HCT116 (cell line): ENCODE data around the gene FSIP1. TPM values are rescaled to one million over a fixed set of nuclear protein-coding genes. Genes with fewer than 3 reads are reported as not detected.

ENCODE experiments used
- ATAC-seq: fragments of 200-7000 bp; cut with Tn5 transposase; 2 replicates; pipeline ENCODE4 v1.9.1; 2020; ENCODE audit warnings: mild to moderate bottlenecking, moderate library complexity
- BruUV-seq: library from RNA; stranded (reverse); fragments of 400-500 nt; replicated peaks from 2 replicates; lab custom pipeline; 2021; lab: Mats Ljungman, UMichigan
- CTCF ChIA-PET: fragments of 300-600 bp; sonication (Branson Sonifier 250); formaldehyde crosslinking; loops from one replicate; lab custom pipeline; 2021; ENCODE audit warnings: antibody characterized with exemption; lab: Charles Lee
- POLR2A ChIA-PET: fragments of 300-600, 350-600 bp; sonication (Branson Sonifier 250); formaldehyde crosslinking; loops from one replicate; lab custom pipeline; 2021; ENCODE audit warnings: antibody characterized with exemption; lab: Charles Lee
- RAD21 ChIA-PET, 2 experiments: fragments of 300-600 bp; sonication (Branson Sonifier 250); formaldehyde crosslinking; loops; one replicate each; lab custom pipeline; 2023; ENCODE audit warnings: low total read pairs in 2 of 2; ENCODE audit not compliant: uncharacterized antibody in 2 of 2, unreplicated experiment in 2 of 2, low non-redundant PET in 1 of 2; lab: Charles Lee
- DNase-seq: peaks from one replicate; pipeline ENCODE4 v3.0.0-alpha.2; 2010; ENCODE audit warnings: low read depth, low spot score
- H2AFZ ChIP-seq: fragments of 200-600 bp; shearing (Covaris generic), sonication (generic); 2 replicates; pipeline ENCODE4 v1.6.1; 2017; ENCODE audit warnings: low read depth, mixed run types, mixed read lengths, antibody characterized with exemption, low read length; ENCODE audit not compliant: poor library complexity, severe bottlenecking
- H3K27ac ChIP-seq: 2 replicates; pipeline ENCODE4 v1.5.1; 2012; ENCODE audit warnings: low read depth, low read length
- H3K27me3 ChIP-seq: fragments of 200-600 bp; sonication (generic); 2 replicates; pipeline ENCODE4 v1.6.1; 2016; ENCODE audit warnings: mixed run types, low read length, mixed read lengths; ENCODE audit not compliant: insufficient read depth
- H3K36me3 ChIP-seq, 2 experiments: fragments of 200-500 bp in 1 of 2; fragments of 200-600 bp in 1 of 2; sonication (Bioruptor generic) in 1 of 2; sonication (generic) in 1 of 2; 2 replicates each; pipeline versions ENCODE4 v1.5.1 to v1.6.1; 2014 to 2016; ENCODE audit warnings: low read length in 2 of 2, inconsistent platforms in 1 of 2, mixed read lengths in 1 of 2, mixed run types in 1 of 2; ENCODE audit not compliant: insufficient read depth in 2 of 2, control insufficient read depth in 1 of 2
- H3K4me1 ChIP-seq, 2 experiments: fragments of 200-600 bp in 1 of 2; sonication (generic) in 1 of 2; 2 replicates each; pipeline versions ENCODE4 v1.5.1 to v1.6.1; 2012 to 2017; ENCODE audit warnings: low read length in 2 of 2, inconsistent platforms in 1 of 2, mild to moderate bottlenecking in 1 of 2, mixed read lengths in 1 of 2, mixed run types in 1 of 2, moderate library complexity in 1 of 2; ENCODE audit not compliant: insufficient read depth in 2 of 2, control insufficient read depth in 1 of 2
- H3K4me2 ChIP-seq: fragments of 200-600 bp; sonication (generic); 2 replicates; pipeline ENCODE4 v1.6.1; 2017; ENCODE audit warnings: mixed run types, low read length, mixed read lengths
- H3K4me3 ChIP-seq, 2 experiments: fragments of 200-600 bp in 1 of 2; sonication (generic) in 1 of 2; replicated peaks in 1 of 2; 2 replicates each; pipeline ENCODE4 v1.5.1; 2011 to 2016; ENCODE audit warnings: low read length in 2 of 2, control low read depth in 1 of 2, low read depth in 1 of 2, mild to moderate bottlenecking in 1 of 2, mixed read lengths in 1 of 2, mixed run types in 1 of 2
- H3K79me2 ChIP-seq: fragments of 200-600 bp; sonication (generic); 2 replicates; pipeline ENCODE4 v1.6.1; 2017; ENCODE audit warnings: mild to moderate bottlenecking, mixed run types, low read length, moderate library complexity, mixed read lengths; ENCODE audit not compliant: insufficient read depth
- H3K9ac ChIP-seq: fragments of 200-600 bp; sonication (generic); 2 replicates; pipeline ENCODE4 v1.6.1; 2016; ENCODE audit warnings: low read length, mixed read lengths
- H3K9me2 ChIP-seq: fragments of 200-600 bp; sonication (generic), shearing (Covaris generic); 2 replicates; pipeline ENCODE4 v1.6.1; 2017; ENCODE audit warnings: mixed run types, mild to moderate bottlenecking, moderate library complexity; ENCODE audit not compliant: insufficient read depth
- H3K9me3 ChIP-seq, 2 experiments: fragments of 200-500 bp in 1 of 2; fragments of 200-600 bp in 1 of 2; sonication (Bioruptor generic) in 1 of 2; sonication (generic) in 1 of 2; 2 replicates each; pipeline ENCODE4 v1.6.1; 2014 to 2017; ENCODE audit warnings: low read length in 2 of 2, mixed read lengths in 2 of 2, inconsistent platforms in 1 of 2, low read depth in 1 of 2, mild to moderate bottlenecking in 1 of 2, mixed run types in 1 of 2, moderate library complexity in 1 of 2; ENCODE audit not compliant: control insufficient read depth in 1 of 2, insufficient read depth in 1 of 2
- H4K20me1 ChIP-seq: fragments of 200-600 bp; sonication (generic), shearing (Covaris generic); 2 replicates; pipeline ENCODE4 v1.6.1; 2017; ENCODE audit warnings: mixed run types, mild to moderate bottlenecking, moderate library complexity; ENCODE audit not compliant: insufficient read depth
- CTCF ChIP-seq, 3 experiments: fragments of 200-600 bp in 1 of 3; sonication (generic) in 1 of 3; IDR thresholded peaks in 2 of 3; conservative IDR thresholded peaks in 1 of 3; 2 replicates each; pipeline ENCODE4 v1.5.1; 2012 to 2017; ENCODE audit warnings: low read depth in 2 of 3, low read length in 2 of 3, antibody characterized with exemption in 1 of 3, borderline replicate concordance in 1 of 3, control low read depth in 1 of 3, mild to moderate bottlenecking in 1 of 3, mixed read lengths in 1 of 3, mixed run types in 1 of 3, moderate library complexity in 1 of 3; ENCODE audit not compliant: insufficient read depth in 1 of 3
- EZH2 ChIP-seq: fragments of 200-600 bp; sonication (generic); IDR thresholded peaks from 2 replicates; pipeline ENCODE4 v1.6.1; 2017; ENCODE audit warnings: antibody characterized with exemption, mixed run types
- RAD21 ChIP-seq: IDR thresholded peaks from 2 replicates; pipeline ENCODE4 v1.6.1; 2012; ENCODE audit warnings: low read depth, mild to moderate bottlenecking
- SIN3A ChIP-seq: IDR thresholded peaks from 2 replicates; pipeline ENCODE4 v1.6.1; 2012; ENCODE audit warnings: low read depth
- ZBTB33 ChIP-seq: IDR thresholded peaks from 2 replicates; pipeline ENCODE4 v1.6.1; 2011; ENCODE audit warnings: mild to moderate bottlenecking, low read length, moderate library complexity; ENCODE audit not compliant: insufficient replicate concordance; ENCODE audit errors: extremely low read depth
- intact Hi-C: fragments of 100-400 bp; cut with micrococcal nuclease; formaldehyde crosslinking; loops from 2 replicates; pipeline ENCODE4 v1.10.0; 2022
- total RNA-seq: library from RNA; stranded (reverse); gene quantifications from one replicate; pipeline ENCODE4 v1.2.1, GENCODE V29; 2021; ENCODE audit not compliant: unreplicated experiment
- TF ChIP-seq, protein P1 (sequence below): IDR thresholded peaks from 2 replicates; pipeline ENCODE4 v1.6.1; 2012

FSIP1 gene
- total RNA-seq, 1 experiment from 2014 or later: 0.42 TPM

DNA sequence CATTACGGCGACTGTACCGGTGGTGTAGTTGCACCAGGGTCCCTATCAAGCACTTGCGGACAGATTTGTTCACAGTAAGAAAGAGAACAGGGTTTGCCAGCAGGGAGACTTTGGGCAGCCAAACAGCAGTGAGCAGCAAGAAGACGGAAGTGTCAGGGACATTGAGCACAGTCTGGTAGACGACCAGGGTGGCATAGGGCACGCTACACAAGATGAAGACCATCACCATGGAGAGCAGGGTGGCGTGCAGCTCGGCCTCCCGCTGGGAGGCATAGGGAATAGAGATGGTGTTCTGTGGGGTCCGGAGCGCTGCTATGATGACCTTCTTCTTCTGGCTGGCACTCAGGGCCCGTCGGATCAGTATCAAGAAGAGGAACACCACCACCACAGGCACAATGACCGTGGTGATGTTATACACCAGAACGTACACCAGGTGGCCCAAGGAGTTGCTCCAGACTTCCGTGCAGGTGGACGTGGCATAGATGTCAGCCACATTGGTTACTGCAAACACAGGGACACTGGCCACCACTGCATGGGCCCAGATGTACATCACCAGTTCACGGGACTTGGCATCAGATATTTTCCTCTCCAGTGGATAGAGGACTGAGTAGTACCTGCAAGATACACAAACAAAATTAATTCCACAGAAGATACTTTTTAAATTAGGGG is 19.1 kb upstream of the FSIP1 start:
- Histone ChIP-seq H3K9ac (no peak overlapping the region), H2AFZ (peak overlapping the region; percentile 24), H3K36me3 (no peaks in the 10 kb centered on the region), H3K79me2 (no peaks in the 10 kb centered on the region), H3K27ac (no peak overlapping the region), H3K27me3 (no peaks in the 10 kb centered on the region), H3K4me3 (no peak overlapping the region), H3K4me2 (no peak overlapping the region), H4K20me1 (no peaks in the 10 kb centered on the region), H3K9me3 (no peaks in the 10 kb centered on the region), H3K4me1 (peaks cover 0 to 4% of the 10 kb centered on the region in 2 experiments; a peak in 1 of 4 replicates), H3K9me2 (no peaks in the 10 kb centered on the region)
- ChIA-PET CTCF (interaction anchor here (1.0 kb wide), 2 partner anchors 73 to 116 kb away, joined by 3 to 5 read pairs; no protein-coding TSS in a partner anchor), RAD21 (no interaction called here), POLR2A (no interaction called here)
- intact Hi-C loops: loop anchor here (1.0 kb wide), 1 partner anchor 74 kb away; no protein-coding TSS in a partner anchor
- no TSS peak for BruUV-seq
- ATAC-seq: peak; percentile 98
- DNase-seq: peak; percentile 46
- TF ChIP-seq EZH2 (no peak), CTCF (IDR thresholded peaks at IDR 0.05 in 2 of 3, conservative IDR thresholded peaks at IDR 0.05 in 1 of 3; ENCODE audit: borderline replicate concordance in 1 of 3, insufficient read depth in 1 of 3, low read depth in 2 of 3, low read length in 2 of 3) (peak; percentile 24 to 60 (median 59); a peak in 5 of 6 replicates), ZBTB33 (no peak), RAD21 (peak; percentile 54), SIN3A (no peak)
- TF ChIP-seq, protein P1, sequence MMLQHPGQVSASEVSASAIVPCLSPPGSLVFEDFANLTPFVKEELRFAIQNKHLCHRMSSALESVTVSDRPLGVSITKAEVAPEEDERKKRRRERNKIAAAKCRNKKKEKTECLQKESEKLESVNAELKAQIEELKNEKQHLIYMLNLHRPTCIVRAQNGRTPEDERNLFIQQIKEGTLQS: no peak
